GM12878 (cell line): Measurements from ENCODE around the gene ATF7. TPM values are rescaled to one million over a fixed set of nuclear protein-coding genes. Genes with fewer than 3 reads are reported as not detected.
A peak's percentile ranks its signal among the peaks of the same experiment; 100 is the strongest.

Experiments
- ATAC-seq: fragments of 200-7000 bp; cut with Tn5 transposase; 3 replicates; pipeline ENCODE4 v1.9.1; 2020; ENCODE audit warnings: mild to moderate bottlenecking, moderate library complexity
- BruUV-seq: library from RNA; stranded (reverse); fragments of 400-500 nt; replicated peaks from 2 replicates; lab custom pipeline; 2021; lab: Mats Ljungman, UMichigan
- CTCF ChIA-PET: fragments of 300-600 bp; sonication (Branson Sonifier 250); formaldehyde crosslinking; extraction: SDS; loops from one replicate; lab custom pipeline; 2021; ENCODE audit warnings: inconsistent platforms; lab: Yijun Ruan, JAX
- POLR2A ChIA-PET: fragments of 350-600 bp; formaldehyde crosslinking; extraction: SDS; loops from one replicate; lab custom pipeline; 2021; ENCODE audit warnings: inconsistent platforms; lab: Charles Lee
- RAD21 ChIA-PET: fragments of 300-600 bp; sonication (Branson Sonifier 250); formaldehyde crosslinking; loops from one replicate; lab custom pipeline; 2023; ENCODE audit warnings: antibody characterized with exemption; ENCODE audit not compliant: unreplicated experiment; lab: Charles Lee
- SMC1A ChIA-PET: fragments of 300-600 bp; sonication (Branson Sonifier 250); formaldehyde crosslinking; loops from one replicate; lab custom pipeline; 2023; ENCODE audit not compliant: unreplicated experiment, uncharacterized antibody; lab: Charles Lee
- DNase-seq: peaks from one replicate; pipeline ENCODE4 v3.0.0-alpha.2; 2011; ENCODE audit warnings: low read depth, low spot score
- FAIRE-seq: peaks from 3 replicates; lab custom pipeline; 2011; peaks lifted over from hg19 to GRCh38; lab: Jason Lieb, UNC
- H2AFZ ChIP-seq: 2 replicates; pipeline ENCODE4 v1.6.0; 2011; ENCODE audit warnings: low read depth, low read length, control low read depth; ENCODE audit not compliant: control insufficient read depth
- H3K27ac ChIP-seq: 2 replicates; pipeline ENCODE4 v1.5.1; 2011; ENCODE audit warnings: control low read depth; ENCODE audit not compliant: control insufficient read depth, insufficient read depth
- H3K27me3 ChIP-seq, 2 experiments: replicated peaks in 1 of 2; 2 replicates each; pipeline versions ENCODE4 v1.6.0 to v1.6.1; 2011; ENCODE audit warnings: low read length in 1 of 2; ENCODE audit not compliant: control insufficient read depth in 2 of 2, insufficient read depth in 2 of 2
- H3K36me3 ChIP-seq, 2 experiments: 2 replicates each; pipeline ENCODE4 v1.5.1; 2011; ENCODE audit warnings: low read length in 1 of 2; ENCODE audit not compliant: control insufficient read depth in 2 of 2, insufficient read depth in 2 of 2
- H3K4me1 ChIP-seq: 2 replicates; pipeline ENCODE4 v1.6.1; 2011; ENCODE audit warnings: mild to moderate bottlenecking, low read length, moderate library complexity, mixed read lengths; ENCODE audit not compliant: control insufficient read depth, insufficient read depth
- H3K4me2 ChIP-seq: 2 replicates; pipeline ENCODE4 v1.6.0; 2011; ENCODE audit warnings: control low read depth; ENCODE audit not compliant: control insufficient read depth, insufficient read depth
- H3K4me3 ChIP-seq: fragments of 200-600 bp; sonication (generic); 2 replicates; pipeline ENCODE4 v1.5.1; 2016
- H3K79me2 ChIP-seq: 2 replicates; pipeline ENCODE4 v1.6.0; 2011; ENCODE audit warnings: low read length; ENCODE audit not compliant: control insufficient read depth, insufficient read depth
- H3K9ac ChIP-seq: 2 replicates; pipeline ENCODE4 v1.8.0; 2011; ENCODE audit warnings: low read length, control low read depth, mixed read lengths; ENCODE audit not compliant: control insufficient read depth, insufficient read depth
- H3K9me3 ChIP-seq: replicated peaks from 3 replicates; pipeline ENCODE4 v1.5.1; 2011; ENCODE audit warnings: mild to moderate bottlenecking, low read length; ENCODE audit not compliant: control insufficient read depth, insufficient read depth
- H4K20me1 ChIP-seq: 2 replicates; pipeline ENCODE4 v1.6.0; 2011; ENCODE audit not compliant: control insufficient read depth, insufficient read depth
- BACH1 ChIP-seq: fragments of 450-650 bp; IDR thresholded peaks from 2 replicates; pipeline ENCODE4 v1.6.1; 2017; ENCODE audit warnings: mild to moderate bottlenecking, borderline replicate concordance
- CEBPB ChIP-seq, 2 experiments: fragments of 150-350 bp in 1 of 2; IDR thresholded peaks; 2 replicates each; pipeline ENCODE4 v1.6.1; 2012 to 2014; ENCODE audit warnings: low read depth in 2 of 2, low read length in 2 of 2, borderline replicate concordance in 1 of 2, inconsistent platforms in 1 of 2
- EP300 ChIP-seq, 2 experiments: fragments of 150-350 bp in 1 of 2; IDR thresholded peaks; 2 replicates each; pipeline ENCODE4 v1.6.1; 2011 to 2012; ENCODE audit warnings: low read depth in 2 of 2, low read length in 2 of 2, borderline replicate concordance in 1 of 2, improper control_type of control experiment in 1 of 2, inconsistent platforms in 1 of 2; ENCODE audit not compliant: control insufficient read depth in 1 of 2
- MTA2 ChIP-seq: fragments of 450-650 bp; IDR thresholded peaks from 2 replicates; pipeline ENCODE4 v1.6.1; 2016; ENCODE audit warnings: low read depth, mild to moderate bottlenecking, moderate library complexity
- NR2C1 ChIP-seq: fragments of 450-650 bp; IDR thresholded peaks from 2 replicates; pipeline ENCODE4 v1.6.1; 2017; ENCODE audit warnings: antibody characterized with exemption, mild to moderate bottlenecking, moderate library complexity
- POLR2AphosphoS5 ChIP-seq: IDR thresholded peaks from 2 replicates; pipeline ENCODE4 v1.6.1; 2011; ENCODE audit warnings: mild to moderate bottlenecking, low read length, inconsistent platforms
- RCOR1 ChIP-seq: conservative IDR thresholded peaks from 2 replicates; pipeline ENCODE4 v1.6.1; 2012; ENCODE audit warnings: low read depth, low read length, improper control_type of control experiment
- WRNIP1 ChIP-seq: IDR thresholded peaks from 2 replicates; pipeline ENCODE4 v1.6.1; 2011; ENCODE audit warnings: low read depth, low read length, improper control_type of control experiment, borderline replicate concordance
- YBX1 ChIP-seq: fragments of 450-650 bp; IDR thresholded peaks from 2 replicates; pipeline ENCODE4 v1.6.1; 2016; ENCODE audit warnings: antibody characterized with exemption
- YY1 ChIP-seq: IDR thresholded peaks from 2 replicates; pipeline ENCODE4 v1.6.1; 2011; ENCODE audit warnings: low read depth, mild to moderate bottlenecking, low read length
- ZBED1 ChIP-seq: IDR thresholded peaks from 2 replicates; pipeline ENCODE4 v1.6.1; 2016; ENCODE audit warnings: borderline replicate concordance
- WGBS: methylation state at CpG from one replicate; pipeline ENCODE4 v1.1.6; 2016; ENCODE audit warnings: low lambda C conversion rate; ENCODE audit not compliant: insufficient replicate concordance, insufficient coverage; ENCODE audit errors: missing lambda C conversion rate; 5-methylcytosine and 5-hydroxymethylcytosine counted together
- in situ Hi-C: fragments of 300-500 bp; cut with MboI; formaldehyde crosslinking; loops from 9 replicates; pipeline ENCODE4 v1.14.3; 2018; ENCODE audit warnings: mixed read lengths
- intact Hi-C: fragments of 100-400 bp; cut with micrococcal nuclease; formaldehyde crosslinking; loops from one replicate; pipeline ENCODE4 v1.14.2; 2022; ENCODE audit not compliant: unreplicated experiment
- polyA plus RNA-seq, 11 experiments: library from polyadenylated mRNA; depleted of rRNA in 4 of 11; unstranded in 6 of 11; stranded (reverse) in 5 of 11; fragments of >200 nt; fragmentation: Nextera tagmentation in 4 of 11; fragmentation: Illumina TruSeq in 1 of 11; extraction: Ambion mirVana in 4 of 11; extraction: Trizol in 1 of 11; gene quantifications; 1 replicate in 1 of 11; 2 replicates in 10 of 11; pipeline versions ENCODE4 v1.2.1 to v1.2.3, GENCODE V29; 2011 to 2016; ENCODE audit warnings: inconsistent platforms in 2 of 11, missing spikeins in 2 of 11, low read depth in 1 of 11
- total RNA-seq, 4 experiments: library from RNA; depleted of rRNA in 3 of 4; stranded (reverse); fragments of >200 nt in 3 of 4; fragmentation: Illumina TruSeq in 1 of 4; extraction: Trizol in 1 of 4; gene quantifications; 2 replicates each; pipeline versions ENCODE4 v1.2.1 to v1.2.3, GENCODE V29; 2013 to 2021
- TF ChIP-seq, protein P1 (sequence below): IDR thresholded peaks from 2 replicates; pipeline ENCODE4 v1.6.1; 2011; ENCODE audit warnings: mild to moderate bottlenecking, low read depth, low read length, moderate library complexity; ENCODE audit not compliant: insufficient replicate concordance
- TF ChIP-seq, protein P2 (sequence below): fragments of 450-650 bp; IDR thresholded peaks from 2 replicates; pipeline ENCODE4 v1.6.1; 2017; ENCODE audit warnings: antibody characterized with exemption, mild to moderate bottlenecking, moderate library complexity
- TF ChIP-seq, protein P3 (sequence below): IDR thresholded peaks from 2 replicates; pipeline ENCODE4 v1.6.1; 2012; ENCODE audit warnings: low read depth, low read length, improper control_type of control experiment
- TF ChIP-seq, protein P4 (sequence below): IDR thresholded peaks from 2 replicates; pipeline ENCODE4 v1.6.1; 2012; ENCODE audit warnings: low read depth, low read length, improper control_type of control experiment

ATF7 gene
- total and polyA plus RNA-seq, 10 of the 15 experiments (the other 5 are each of a cell fraction or from before 2014, with no cell fraction given): 9.1 to 30.7 (median 21.8) TPM

- no peak for TF ChIP-seq BACH1
- TF ChIP-seq, protein P1, sequence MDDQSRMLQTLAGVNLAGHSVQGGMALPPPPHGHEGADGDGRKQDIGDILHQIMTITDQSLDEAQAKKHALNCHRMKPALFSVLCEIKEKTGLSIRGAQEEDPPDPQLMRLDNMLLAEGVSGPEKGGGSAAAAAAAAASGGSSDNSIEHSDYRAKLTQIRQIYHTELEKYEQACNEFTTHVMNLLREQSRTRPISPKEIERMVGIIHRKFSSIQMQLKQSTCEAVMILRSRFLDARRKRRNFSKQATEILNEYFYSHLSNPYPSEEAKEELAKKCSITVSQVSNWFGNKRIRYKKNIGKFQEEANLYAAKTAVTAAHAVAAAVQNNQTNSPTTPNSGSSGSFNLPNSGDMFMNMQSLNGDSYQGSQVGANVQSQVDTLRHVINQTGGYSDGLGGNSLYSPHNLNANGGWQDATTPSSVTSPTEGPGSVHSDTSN: no peak
- TF ChIP-seq MTA2: no peak
- no peak for TF ChIP-seq EP300 (IDR thresholded peaks at IDR 0.05; ENCODE audit: borderline replicate concordance in 1 of 2, control insufficient read depth in 1 of 2, low read depth in 2 of 2, low read length in 2 of 2)
- TF ChIP-seq, all 136 proteins: peak for 0
Observed at GRCh38 chr12:53623548-53624385, 2.4 kb downstream of the ATF7 start (continued).

DNA sequence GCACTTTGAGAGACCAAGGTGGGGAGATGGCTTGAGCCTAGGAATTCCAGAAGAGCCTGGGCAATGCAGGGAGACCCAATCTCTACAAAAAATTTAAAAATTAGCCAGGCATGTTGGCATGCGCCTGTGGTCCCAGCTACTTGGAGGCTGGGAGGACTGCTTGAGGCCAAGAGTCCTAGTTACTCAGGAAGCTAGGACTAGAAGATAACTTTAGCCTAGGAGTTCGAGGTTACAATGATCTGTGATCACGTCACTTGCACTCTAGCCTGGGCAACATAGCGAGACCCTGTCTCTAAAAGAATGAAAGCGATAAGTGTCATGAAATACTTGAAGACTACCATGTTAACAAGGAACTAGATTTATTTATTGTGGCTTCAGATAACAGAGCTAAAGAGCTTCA lies 3.5 kb downstream of the ATF7 start:
- DNase-seq (no peak), ATAC-seq (no peak), FAIRE-seq (no peak)
- no TSS peak for BruUV-seq
- WGBS: 96% methylated on average over 5 of the region's 5 CpGs
- H3K27ac ChIP-seq: no peak overlapping the region
- ChIA-PET POLR2A (interaction anchor here (0.6 to 5.3 kb wide), 16 partner anchors 8 to 134 kb away, joined by 3 to 51 read pairs (median 4); partner anchors contain the start of genes CALCOCO1 and CISTR), CTCF (interaction anchor here (0.7 to 3.2 kb wide), 19 partner anchors 9 to 135 kb away, joined by 3 to 27 read pairs (median 4); partner anchors contain the start of gene ATP5MC2), SMC1A (interaction anchor here (0.8 to 4.7 kb wide), 20 partner anchors 8 to 82 kb away, joined by 3 to 52 read pairs (median 4); partner anchors contain the start of gene ATP5MC2), RAD21 (interaction anchor here (1.5 to 4.5 kb wide), 6 partner anchors 9 to 79 kb away, joined by 5 to 39 read pairs (median 10); partner anchors contain the start of gene ATP5MC2)
- in situ Hi-C loops (no loop called here), intact Hi-C loops (no loop called here)
- H3K4me2 ChIP-seq: peak overlapping the region; percentile 49
- no peaks in the 10 kb centered on the region for H3K9me3 ChIP-seq
- no peak overlapping the region for H3K9ac ChIP-seq
- H3K4me1 ChIP-seq: peaks cover 3% of the 10 kb centered on the region; the same call in 1 of the 2 replicates
- H3K27me3 ChIP-seq: no peaks in the 10 kb centered on the region
- no peaks in the 10 kb centered on the region for H4K20me1 ChIP-seq
- H3K79me2 ChIP-seq: peaks cover 70% of the 10 kb centered on the region
- no peaks in the 10 kb centered on the region for H3K36me3 ChIP-seq
- H3K4me3 ChIP-seq: peak overlapping the region; percentile 94; the same call in 1 of the 2 replicates
- no peak overlapping the region for H2AFZ ChIP-seq
- no peak for TF ChIP-seq POLR2AphosphoS5
- TF ChIP-seq YBX1: no peak
- TF ChIP-seq, protein P2, sequence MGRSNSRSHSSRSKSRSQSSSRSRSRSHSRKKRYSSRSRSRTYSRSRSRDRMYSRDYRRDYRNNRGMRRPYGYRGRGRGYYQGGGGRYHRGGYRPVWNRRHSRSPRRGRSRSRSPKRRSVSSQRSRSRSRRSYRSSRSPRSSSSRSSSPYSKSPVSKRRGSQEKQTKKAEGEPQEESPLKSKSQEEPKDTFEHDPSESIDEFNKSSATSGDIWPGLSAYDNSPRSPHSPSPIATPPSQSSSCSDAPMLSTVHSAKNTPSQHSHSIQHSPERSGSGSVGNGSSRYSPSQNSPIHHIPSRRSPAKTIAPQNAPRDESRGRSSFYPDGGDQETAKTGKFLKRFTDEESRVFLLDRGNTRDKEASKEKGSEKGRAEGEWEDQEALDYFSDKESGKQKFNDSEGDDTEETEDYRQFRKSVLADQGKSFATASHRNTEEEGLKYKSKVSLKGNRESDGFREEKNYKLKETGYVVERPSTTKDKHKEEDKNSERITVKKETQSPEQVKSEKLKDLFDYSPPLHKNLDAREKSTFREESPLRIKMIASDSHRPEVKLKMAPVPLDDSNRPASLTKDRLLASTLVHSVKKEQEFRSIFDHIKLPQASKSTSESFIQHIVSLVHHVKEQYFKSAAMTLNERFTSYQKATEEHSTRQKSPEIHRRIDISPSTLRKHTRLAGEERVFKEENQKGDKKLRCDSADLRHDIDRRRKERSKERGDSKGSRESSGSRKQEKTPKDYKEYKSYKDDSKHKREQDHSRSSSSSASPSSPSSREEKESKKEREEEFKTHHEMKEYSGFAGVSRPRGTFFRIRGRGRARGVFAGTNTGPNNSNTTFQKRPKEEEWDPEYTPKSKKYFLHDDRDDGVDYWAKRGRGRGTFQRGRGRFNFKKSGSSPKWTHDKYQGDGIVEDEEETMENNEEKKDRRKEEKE: no peak
- TF ChIP-seq ZBED1: no peak
- TF ChIP-seq NR2C1: no peak
- no peak for TF ChIP-seq YY1
- TF ChIP-seq, protein P3, sequence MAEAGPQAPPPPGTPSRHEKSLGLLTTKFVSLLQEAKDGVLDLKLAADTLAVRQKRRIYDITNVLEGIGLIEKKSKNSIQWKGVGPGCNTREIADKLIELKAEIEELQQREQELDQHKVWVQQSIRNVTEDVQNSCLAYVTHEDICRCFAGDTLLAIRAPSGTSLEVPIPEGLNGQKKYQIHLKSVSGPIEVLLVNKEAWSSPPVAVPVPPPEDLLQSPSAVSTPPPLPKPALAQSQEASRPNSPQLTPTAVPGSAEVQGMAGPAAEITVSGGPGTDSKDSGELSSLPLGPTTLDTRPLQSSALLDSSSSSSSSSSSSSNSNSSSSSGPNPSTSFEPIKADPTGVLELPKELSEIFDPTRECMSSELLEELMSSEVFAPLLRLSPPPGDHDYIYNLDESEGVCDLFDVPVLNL: no peak
- no peak for TF ChIP-seq WRNIP1
- TF ChIP-seq CEBPB (IDR thresholded peaks at IDR 0.05; ENCODE audit: borderline replicate concordance in 1 of 2, low read depth in 2 of 2, low read length in 2 of 2): no peak
- TF ChIP-seq, protein P4, sequence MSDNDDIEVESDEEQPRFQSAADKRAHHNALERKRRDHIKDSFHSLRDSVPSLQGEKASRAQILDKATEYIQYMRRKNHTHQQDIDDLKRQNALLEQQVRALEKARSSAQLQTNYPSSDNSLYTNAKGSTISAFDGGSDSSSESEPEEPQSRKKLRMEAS: no peak
- no peak for TF ChIP-seq RCOR1
